Activated CD8-positive, alpha-beta T cell treated with anti-CD3 and anti-CD28 coated beads, Interleukin-2, amount 10 ng/mL, durations not matched to agents 7 days and 5 days (primary cell): Measurements from ENCODE around the gene OSBPL1A. TPM values are rescaled to one million over a fixed set of nuclear protein-coding genes. Genes with fewer than 3 reads are reported as not detected.

ENCODE experiments used
- ATAC-seq: fragments of 150-1000 bp; cut with Tn5 transposase; one replicate; pipeline ENCODE4 v1.10.0; 2021; ENCODE audit warnings: moderate library complexity
- CTCF ChIA-PET: fragments of 350-600 bp; sonication (Branson Sonifier 250); formaldehyde crosslinking; loops from one replicate; lab custom pipeline; 2021; ENCODE audit warnings: antibody characterized with exemption; lab: Charles Lee
- POLR2A ChIA-PET: fragments of 350-600 bp; sonication (Branson Sonifier 250); formaldehyde crosslinking; loops from one replicate; lab custom pipeline; 2021; ENCODE audit warnings: antibody characterized with exemption; lab: Charles Lee
- DNase-seq: peaks from one replicate; pipeline ENCODE4 v3.0.0-alpha.2; 2020
- H3K27ac Mint-ChIP-seq: one replicate; pipeline ENCODE4 v1.8.0; 2021; ENCODE audit warnings: mild to moderate bottlenecking, mixed read lengths
- H3K27me3 Mint-ChIP-seq: one replicate; pipeline ENCODE4 v1.8.0; 2021; ENCODE audit warnings: low read depth, mixed read lengths
- H3K36me3 Mint-ChIP-seq: one replicate; pipeline ENCODE4 v1.8.0; 2021; ENCODE audit warnings: low read depth, mixed read lengths
- H3K4me1 Mint-ChIP-seq: one replicate; pipeline ENCODE4 v1.8.0; 2021; ENCODE audit warnings: low read depth, mixed read lengths
- H3K4me3 Mint-ChIP-seq: one replicate; pipeline ENCODE4 v1.8.0; 2021; ENCODE audit warnings: mild to moderate bottlenecking, mixed read lengths
- H3K9me3 Mint-ChIP-seq: one replicate; pipeline ENCODE4 v1.8.0; 2022; ENCODE audit warnings: mixed read lengths; ENCODE audit not compliant: insufficient read depth
- microRNA-seq: library from miRNA; unstranded; fragments of <30 nt; microRNA quantifications from one replicate; pipeline ENCODE4 v1.2.0, GENCODE V29; 2022
- total RNA-seq, 2 experiments: library from RNA; stranded (reverse); gene quantifications; one replicate each; pipeline ENCODE4 v1.2.3, GENCODE V29; 2021

OSBPL1A gene
- total RNA-seq, 2 experiments from 2014 or later, result 0.58 to 0.99 TPM

GRCh38 chr18:24112464-24112863 lies 285.2 kb downstream of the OSBPL1A start:
- H3K9me3 Mint-ChIP-seq, result no peaks in the 10 kb centered on the region
- POLR2A ChIA-PET, result interaction anchor here (0.7 kb wide), 1 partner anchor 26 kb away, joined by 4 read pairs; the partner anchor contains the start of gene CABYR
- no peak overlapping the region for H3K27ac Mint-ChIP-seq
- CTCF ChIA-PET, result interaction anchor here (0.9 to 3.4 kb wide), 3 partner anchors 18 to 194 kb away, joined by 3 to 17 read pairs (median 3); no protein-coding TSS in a partner anchor
- DNase-seq, result no peak
- H3K4me1 Mint-ChIP-seq, result peaks cover 27% of the 10 kb centered on the region
- no peak overlapping the region for H3K4me3 Mint-ChIP-seq
- ATAC-seq, result no peak
- peaks cover 44% of the 10 kb centered on the region for H3K36me3 Mint-ChIP-seq
- no peaks in the 10 kb centered on the region for H3K27me3 Mint-ChIP-seq

Small RNAs within 50 kb of the gene (microRNA-seq; reads per million reads assigned to microRNA genes)
- gene MIR320C2, result not detected

Other genes with a start within 250 kb of the OSBPL1A start
- gene IMPACT, start 28.8 kb upstream of the OSBPL1A start, total RNA-seq, result 1 to 10 TPM; 7.0 to 8.7 TPM
- gene HRH4, start 62.8 kb upstream of the OSBPL1A start, total RNA-seq, result not detected